Skeletal muscle satellite cell (primary cell): ENCODE measurements around the gene ADAMTS15.
A peak's percentile ranks its signal among the peaks of the same experiment; 100 is the strongest.

ENCODE experiments used
- H3K27me3 ChIP-seq: 2 replicates; pipeline ENCODE4 v1.7.0; 2013; ENCODE audit warnings: low read length; ENCODE audit not compliant: control insufficient read depth, insufficient read depth
- H3K36me3 ChIP-seq: 2 replicates; pipeline ENCODE4 v1.7.0; 2013; ENCODE audit warnings: mild to moderate bottlenecking, control low read depth, low read length; ENCODE audit not compliant: insufficient read depth
- H3K4me1 ChIP-seq: 2 replicates; pipeline ENCODE4 v1.7.0; 2013; ENCODE audit warnings: low read length; ENCODE audit not compliant: control insufficient read depth, insufficient read depth
- H3K4me2 ChIP-seq: 2 replicates; pipeline ENCODE4 v1.7.0; 2013; ENCODE audit warnings: mild to moderate bottlenecking, low read length
- H3K4me3 ChIP-seq: 2 replicates; pipeline ENCODE4 v1.7.0; 2013; ENCODE audit warnings: low read length
- H3K9ac ChIP-seq: 2 replicates; pipeline ENCODE4 v1.7.0; 2013; ENCODE audit warnings: mild to moderate bottlenecking, low read depth, low read length, moderate library complexity
- H3K9me3 ChIP-seq: replicated peaks from 2 replicates; pipeline ENCODE4 v1.7.0; 2013; ENCODE audit warnings: mild to moderate bottlenecking, control low read depth, low read length

ADAMTS15 gene

DNA sequence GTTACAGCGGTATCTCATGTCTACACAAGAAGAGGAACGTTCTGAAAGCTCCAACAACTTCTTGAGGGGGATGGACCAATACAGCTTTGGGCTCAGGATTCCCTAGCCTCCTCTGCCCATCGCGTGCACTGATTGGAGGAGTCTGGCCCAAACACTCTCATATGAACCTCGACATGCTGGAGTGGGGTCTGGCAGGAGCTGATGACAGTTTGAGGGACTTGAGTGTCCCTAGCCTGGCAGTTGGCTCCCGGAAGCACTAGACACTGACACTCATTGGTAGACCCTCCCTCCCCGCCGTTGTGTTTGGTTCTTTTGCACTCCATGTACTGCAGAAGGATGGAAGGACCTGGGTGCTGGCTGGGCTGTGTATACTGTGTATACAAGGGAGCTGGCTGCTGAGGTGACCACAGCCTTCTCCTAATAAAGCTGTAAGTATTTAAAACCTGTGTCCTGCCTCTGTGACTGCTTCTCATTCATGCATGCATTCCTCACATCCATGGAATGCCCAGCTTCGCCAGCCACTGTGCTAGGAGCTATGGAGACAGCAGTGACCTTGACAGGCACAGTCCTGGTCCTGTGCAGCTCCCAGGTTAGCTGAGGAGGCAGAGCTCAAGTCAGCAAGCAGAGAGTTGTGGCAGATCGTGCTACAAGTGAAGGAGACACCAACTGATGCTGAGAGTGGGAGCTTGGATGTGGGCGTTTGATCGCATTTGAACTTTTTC lies 27.9 kb downstream of the ADAMTS15 start:
- Histone ChIP-seq H3K9ac (no peak overlapping the region), H3K27me3 (no peaks in the 10 kb centered on the region), H3K4me3 (no peak overlapping the region), H3K4me2 (no peak overlapping the region), H3K36me3 (no peaks in the 10 kb centered on the region), H3K4me1 (peaks cover 54% of the 10 kb centered on the region), H3K9me3 (no peaks in the 10 kb centered on the region)

DNA sequence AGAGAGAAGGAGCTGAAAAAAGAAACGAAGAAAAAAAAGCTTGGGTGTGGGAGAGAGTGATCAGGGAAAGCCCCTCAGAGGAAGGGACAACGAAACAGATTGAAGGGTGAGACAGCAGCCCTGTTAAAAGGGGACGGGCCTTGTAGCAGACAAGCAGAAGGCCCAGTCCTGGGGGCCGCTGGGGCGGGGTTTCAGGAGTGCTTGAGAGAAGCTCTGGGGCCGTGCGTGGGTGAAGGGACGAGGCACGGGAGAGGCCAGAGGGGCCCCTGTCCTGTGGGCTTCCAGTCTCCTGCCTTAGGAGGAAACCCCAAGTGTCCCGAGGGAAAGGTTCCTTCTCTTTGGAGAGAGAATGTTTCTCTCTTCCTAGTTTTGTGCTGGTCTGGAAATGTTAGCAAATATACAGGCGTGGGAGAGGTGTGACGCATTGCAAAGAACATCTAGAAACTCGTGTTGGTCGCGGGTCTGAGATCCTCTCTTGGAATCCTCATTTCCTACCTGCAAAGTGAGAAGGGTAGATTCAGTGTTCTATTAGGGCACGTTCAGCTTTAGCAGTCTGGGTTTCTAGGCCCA lies 28.6 kb downstream of the ADAMTS15 start:
- Histone ChIP-seq H3K4me1 (peaks cover 54% of the 10 kb centered on the region), H3K27me3 (no peaks in the 10 kb centered on the region), H3K4me3 (no peak overlapping the region), H3K36me3 (no peaks in the 10 kb centered on the region), H3K9ac (no peak overlapping the region), H3K9me3 (no peaks in the 10 kb centered on the region), H3K4me2 (no peak overlapping the region)

DNA sequence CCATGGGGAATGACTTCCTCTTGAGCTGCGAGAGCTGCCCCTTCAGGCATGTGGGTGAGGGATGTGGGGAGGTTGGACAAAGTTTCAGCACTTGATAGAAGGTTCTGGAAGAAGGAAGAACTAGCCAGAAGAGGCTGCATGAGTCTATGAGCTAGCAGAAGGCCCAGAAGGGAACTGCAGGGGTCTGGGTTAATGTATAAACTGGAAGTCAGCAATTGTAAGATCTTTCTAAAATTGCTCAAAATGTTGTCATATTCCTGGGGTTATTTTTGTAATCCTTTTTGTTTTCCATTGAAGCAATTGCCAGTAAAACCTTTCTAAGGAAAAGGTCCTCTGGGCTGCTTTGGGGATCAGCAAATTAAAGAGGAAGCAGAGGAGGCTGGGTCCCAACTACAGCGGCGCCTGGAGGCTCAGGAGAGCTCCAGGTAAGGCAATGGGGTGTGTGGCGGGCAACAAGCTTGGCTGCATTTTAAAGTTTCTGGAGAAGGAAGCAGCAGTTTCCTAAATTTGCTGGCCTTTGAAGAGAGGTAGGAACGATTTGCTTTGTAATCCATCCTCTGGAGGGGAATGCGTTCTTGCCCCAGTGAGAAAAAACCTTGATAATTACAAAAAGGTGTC lies 29.2 kb downstream of the ADAMTS15 start:
- Histone ChIP-seq H3K4me3 (no peak overlapping the region), H3K9ac (peak overlapping the region; percentile 17)

DNA sequence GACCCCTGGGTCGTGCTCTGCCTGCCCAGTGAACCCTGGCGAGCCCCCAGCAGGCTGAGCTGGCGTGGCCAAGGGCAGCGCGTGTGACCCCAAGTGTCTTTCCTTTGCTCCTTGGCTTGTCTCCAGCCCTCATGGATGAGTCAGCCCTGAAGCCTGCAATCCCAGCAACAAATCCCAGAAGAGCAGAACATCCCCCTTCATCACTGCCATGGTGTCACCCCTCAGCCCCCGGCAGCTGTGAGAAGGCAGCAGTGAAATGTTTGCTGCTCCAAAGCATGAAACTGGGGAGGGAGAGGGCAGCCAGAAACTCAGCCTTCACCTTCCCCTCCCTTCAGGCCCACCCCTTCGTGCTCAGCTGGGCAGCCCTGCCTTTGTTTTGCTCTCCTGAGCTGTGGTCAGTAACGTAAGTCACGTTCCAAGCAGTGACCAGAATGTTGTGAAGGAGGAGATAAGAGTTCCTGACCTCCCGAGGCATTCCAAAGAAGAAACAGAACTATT lies 29.8 kb downstream of the ADAMTS15 start:
- Histone ChIP-seq H3K36me3 (no peaks in the 10 kb centered on the region), H3K4me3 (peak overlapping the region; percentile 4), H3K9ac (peak overlapping the region; percentile 52), H3K4me1 (peaks cover 54% of the 10 kb centered on the region), H3K9me3 (no peaks in the 10 kb centered on the region), H3K4me2 (peak overlapping the region; percentile 72), H3K27me3 (no peaks in the 10 kb centered on the region)

More for the DNA sequence above, 29.2 kb downstream of the ADAMTS15 start:
- H3K27me3 ChIP-seq: no peaks in the 10 kb centered on the region
- no peaks in the 10 kb centered on the region for H3K9me3 ChIP-seq
- H3K36me3 ChIP-seq: no peaks in the 10 kb centered on the region
- H3K4me2 ChIP-seq: peak overlapping the region; percentile 72
- peaks cover 54% of the 10 kb centered on the region for H3K4me1 ChIP-seq

DNA sequence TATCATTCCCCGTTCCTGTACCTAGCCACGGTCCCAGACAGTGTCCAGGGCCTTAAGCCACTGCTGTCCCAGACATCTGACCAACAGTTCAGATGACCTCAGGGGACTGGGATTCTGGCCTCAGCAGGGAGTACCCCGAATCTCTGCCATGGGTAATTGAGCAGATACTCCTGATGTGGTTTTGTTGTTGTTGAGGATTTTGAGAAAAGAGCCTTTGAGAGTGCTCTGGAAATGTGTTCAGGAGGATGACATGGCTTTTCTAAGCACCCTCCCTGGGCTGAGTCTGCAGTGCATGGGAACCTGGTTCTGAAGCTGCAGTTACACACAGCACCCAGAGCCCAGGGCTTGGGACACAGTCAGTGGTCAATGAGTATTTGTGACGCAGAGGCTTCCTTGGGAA lies 30.4 kb downstream of the ADAMTS15 start:
- Histone ChIP-seq H3K9ac (peak overlapping the region; percentile 52), H3K4me3 (peak overlapping the region; percentile 4), H3K4me2 (peak overlapping the region; percentile 72), H3K9me3 (no peaks in the 10 kb centered on the region), H3K4me1 (peaks cover 54% of the 10 kb centered on the region), H3K27me3 (no peaks in the 10 kb centered on the region), H3K36me3 (no peaks in the 10 kb centered on the region)

DNA sequence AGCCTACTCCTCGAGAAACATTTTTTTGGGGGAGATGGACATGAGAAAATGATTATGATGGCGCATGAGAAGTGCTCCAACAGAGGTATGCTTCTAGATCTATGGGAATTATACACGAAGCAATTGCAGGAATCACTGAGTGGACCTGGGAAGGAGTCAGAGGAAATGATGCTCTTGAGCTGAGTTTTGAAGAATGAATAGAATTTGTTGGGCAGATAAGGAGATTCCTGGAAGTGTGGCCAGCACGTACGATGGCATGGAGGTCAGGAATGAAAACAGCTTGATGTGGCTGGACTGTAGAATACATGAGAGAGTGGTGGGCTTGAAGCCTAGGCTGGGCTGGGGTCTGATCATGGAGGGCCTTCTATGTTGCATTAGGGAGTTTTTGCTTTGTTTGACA lies 31.7 kb downstream of the ADAMTS15 start:
- Histone ChIP-seq H3K4me2 (no peak overlapping the region), H3K4me3 (no peak overlapping the region), H3K9me3 (no peaks in the 10 kb centered on the region), H3K9ac (no peak overlapping the region), H3K4me1 (peaks cover 49% of the 10 kb centered on the region), H3K36me3 (no peaks in the 10 kb centered on the region), H3K27me3 (no peaks in the 10 kb centered on the region)

DNA sequence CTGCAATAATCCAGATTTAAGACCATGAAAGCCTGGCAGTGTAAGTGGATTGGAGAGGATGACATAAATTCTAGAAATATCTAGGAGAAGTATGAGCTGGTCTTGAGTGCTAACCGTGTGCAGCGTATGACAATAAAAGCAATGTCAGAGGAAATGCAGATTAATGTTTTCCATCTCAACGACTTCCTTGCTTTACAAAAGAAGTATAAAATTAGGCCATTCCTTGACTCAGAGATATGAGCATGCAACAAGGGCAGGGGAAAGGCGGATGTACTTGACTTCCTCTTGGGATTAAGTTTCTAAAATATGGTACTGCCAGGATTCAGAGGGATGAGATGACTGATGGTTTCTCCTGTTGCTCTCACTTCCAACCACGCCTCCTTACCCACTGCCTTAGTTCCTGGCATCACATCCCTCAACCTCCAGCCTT lies 32.3 kb downstream of the ADAMTS15 start:
- H3K4me2 ChIP-seq: no peak overlapping the region
- peaks cover 47% of the 10 kb centered on the region for H3K4me1 ChIP-seq
- H3K36me3 ChIP-seq: no peaks in the 10 kb centered on the region
- H3K27me3 ChIP-seq: no peaks in the 10 kb centered on the region
- H3K9me3 ChIP-seq: no peaks in the 10 kb centered on the region
- no peak overlapping the region for H3K4me3 ChIP-seq
- no peak overlapping the region for H3K9ac ChIP-seq

DNA sequence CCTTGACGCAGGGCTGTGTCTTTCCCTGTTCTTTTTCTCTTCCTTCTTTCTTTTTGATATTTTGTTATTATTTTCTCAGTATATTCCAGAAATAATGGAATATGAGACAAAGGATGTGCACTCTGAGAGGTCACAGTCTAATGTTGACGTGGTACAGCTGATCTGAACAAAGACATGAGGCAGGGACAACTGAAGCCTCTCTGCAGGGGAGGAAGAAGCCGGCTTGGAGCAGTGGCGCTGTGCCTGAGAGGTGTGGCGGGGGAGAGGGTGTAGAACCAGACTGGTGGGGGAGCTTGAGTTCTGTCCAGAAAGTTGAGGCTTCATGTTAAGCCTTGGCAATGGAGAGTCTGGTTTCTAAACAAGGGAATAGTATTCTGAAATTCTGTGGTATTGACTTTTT lies 34.7 kb downstream of the ADAMTS15 start:
- no peak overlapping the region for H3K9ac ChIP-seq
- H3K9me3 ChIP-seq: no peaks in the 10 kb centered on the region
- peaks cover 29% of the 10 kb centered on the region for H3K4me1 ChIP-seq
- no peaks in the 10 kb centered on the region for H3K27me3 ChIP-seq
- no peaks in the 10 kb centered on the region for H3K36me3 ChIP-seq
- no peak overlapping the region for H3K4me3 ChIP-seq
- H3K4me2 ChIP-seq: no peak overlapping the region

DNA sequence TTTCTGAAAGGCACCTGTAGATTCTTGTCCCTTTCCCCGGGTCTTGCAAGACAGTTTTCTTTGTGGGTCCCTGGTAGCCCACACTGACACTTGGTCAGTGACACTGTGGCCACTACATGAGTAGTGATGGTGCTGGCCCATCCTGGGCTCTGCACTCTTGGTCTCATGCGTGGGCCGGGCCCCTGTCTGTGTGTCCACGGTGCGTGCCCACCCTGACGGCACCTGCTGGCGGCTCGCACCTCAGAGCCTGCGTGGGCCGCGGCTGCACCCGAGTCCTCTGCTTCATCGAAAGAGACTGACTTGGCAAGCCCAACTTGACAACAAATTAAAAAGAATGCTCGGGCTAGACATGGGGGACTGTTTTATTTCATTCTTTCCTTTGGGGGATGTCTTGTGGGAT lies 37.5 kb downstream of the ADAMTS15 start:
- no peaks in the 10 kb centered on the region for H3K9me3 ChIP-seq
- no peaks in the 10 kb centered on the region for H3K27me3 ChIP-seq
- H3K4me3 ChIP-seq: no peak overlapping the region
- H3K36me3 ChIP-seq: no peaks in the 10 kb centered on the region
- no peak overlapping the region for H3K9ac ChIP-seq
- no peak overlapping the region for H3K4me2 ChIP-seq
- H3K4me1 ChIP-seq: peaks cover 1% of the 10 kb centered on the region

DNA sequence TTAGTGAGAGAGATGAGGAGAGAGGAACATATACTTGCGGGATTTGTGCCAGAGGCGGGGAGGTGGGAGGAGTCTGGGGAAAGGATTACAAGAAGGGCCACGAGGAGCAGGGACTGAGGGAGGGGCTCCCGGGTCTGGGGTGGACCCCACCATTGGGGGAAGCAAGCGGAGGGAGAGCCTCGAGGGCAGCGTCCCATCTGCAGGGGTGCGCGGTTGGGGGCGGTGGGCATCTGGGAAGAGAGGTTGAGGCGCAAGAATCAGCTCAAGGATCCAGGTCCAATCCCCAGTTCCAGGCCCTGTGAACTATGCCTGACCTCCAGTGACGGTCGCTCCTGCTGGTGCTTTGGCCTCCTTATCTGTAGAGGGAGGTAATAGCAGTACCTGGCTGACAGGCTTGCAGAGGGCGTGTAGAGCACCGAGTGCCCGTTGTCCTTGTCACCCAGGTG lies 38.0 kb downstream of the ADAMTS15 start:
- Histone ChIP-seq H3K4me2 (no peak overlapping the region), H3K9ac (no peak overlapping the region), H3K36me3 (no peaks in the 10 kb centered on the region), H3K9me3 (no peaks in the 10 kb centered on the region), H3K4me1 (no peaks in the 10 kb centered on the region), H3K4me3 (no peak overlapping the region), H3K27me3 (no peaks in the 10 kb centered on the region)

DNA sequence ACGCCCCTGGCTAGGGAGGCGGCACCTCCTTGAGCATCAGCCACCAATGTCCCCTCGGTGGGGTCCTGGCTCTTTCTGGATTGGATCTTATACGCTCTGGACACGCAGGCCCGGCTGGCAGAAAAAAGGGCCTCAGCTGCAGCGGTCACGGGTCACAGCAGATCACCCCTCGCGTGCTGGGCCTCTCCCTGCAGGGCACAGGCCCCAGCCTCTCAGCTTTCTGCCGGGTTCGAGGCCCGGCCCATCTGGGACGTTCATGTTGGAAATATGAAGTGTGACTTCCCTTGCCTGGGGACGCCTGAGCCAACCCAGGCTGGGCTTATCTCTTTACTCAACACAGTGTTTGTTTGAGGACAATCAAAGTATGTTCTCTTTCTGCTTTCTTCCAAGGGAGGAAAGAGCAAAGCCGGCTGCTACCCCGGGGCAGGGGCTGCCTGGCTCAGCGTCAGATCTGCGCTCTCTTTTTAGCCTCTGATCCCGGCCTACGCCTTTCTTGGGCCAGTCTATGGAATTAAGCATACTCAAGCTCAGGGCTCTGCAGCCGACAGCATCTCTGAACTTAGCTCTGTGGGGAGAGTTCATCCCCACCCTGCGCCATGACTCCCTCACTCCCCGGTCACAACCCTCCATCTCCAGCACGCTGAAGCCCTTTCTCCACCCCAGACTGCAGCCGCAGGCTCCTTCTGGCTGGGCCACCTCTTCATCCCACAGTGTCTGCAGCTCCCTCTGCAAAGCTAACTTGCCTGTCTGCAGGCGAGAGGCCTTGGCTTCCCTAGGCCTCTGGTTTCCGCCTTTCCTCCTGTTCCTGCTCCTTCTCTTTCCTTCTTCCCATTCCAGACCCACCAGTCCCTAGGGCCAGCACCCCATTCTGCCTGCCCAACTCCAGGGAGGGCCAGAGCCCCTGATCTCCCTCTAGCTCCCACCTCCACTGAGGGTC lies 38.8 kb downstream of the ADAMTS15 start:
- no peaks in the 10 kb centered on the region for H3K36me3 ChIP-seq
- no peaks in the 10 kb centered on the region for H3K4me1 ChIP-seq
- H3K9ac ChIP-seq: no peak overlapping the region
- H3K4me2 ChIP-seq: no peak overlapping the region
- H3K9me3 ChIP-seq: no peaks in the 10 kb centered on the region
- H3K4me3 ChIP-seq: no peak overlapping the region
- H3K27me3 ChIP-seq: no peaks in the 10 kb centered on the region
